Subcutaneous adipose tissue (tissue), 4 donors: ENCODE measurements around the gene IRF5. TPM values are rescaled to one million over a fixed set of nuclear protein-coding genes. Genes with fewer than 3 reads are reported as not detected.

Experiments
- CTCF ChIP-seq: fragments of 450-650 bp; IDR thresholded peaks from one replicate; pipeline ENCODE4 v1.5.1; 2016; ENCODE audit warnings: low read depth, mild to moderate bottlenecking, control low read depth, antibody characterized with exemption, moderate library complexity
- total RNA-seq, 4 donors: library from RNA; depleted of rRNA; stranded (reverse); fragments of >200 nt; gene quantifications; one replicate each; pipeline ENCODE4 v1.1.0, GENCODE V29; 2016

IRF5 gene
- total RNA-seq, 4 donors from 2014 or later: 12.7 to 32.6 (median 18.9) TPM

DNA sequence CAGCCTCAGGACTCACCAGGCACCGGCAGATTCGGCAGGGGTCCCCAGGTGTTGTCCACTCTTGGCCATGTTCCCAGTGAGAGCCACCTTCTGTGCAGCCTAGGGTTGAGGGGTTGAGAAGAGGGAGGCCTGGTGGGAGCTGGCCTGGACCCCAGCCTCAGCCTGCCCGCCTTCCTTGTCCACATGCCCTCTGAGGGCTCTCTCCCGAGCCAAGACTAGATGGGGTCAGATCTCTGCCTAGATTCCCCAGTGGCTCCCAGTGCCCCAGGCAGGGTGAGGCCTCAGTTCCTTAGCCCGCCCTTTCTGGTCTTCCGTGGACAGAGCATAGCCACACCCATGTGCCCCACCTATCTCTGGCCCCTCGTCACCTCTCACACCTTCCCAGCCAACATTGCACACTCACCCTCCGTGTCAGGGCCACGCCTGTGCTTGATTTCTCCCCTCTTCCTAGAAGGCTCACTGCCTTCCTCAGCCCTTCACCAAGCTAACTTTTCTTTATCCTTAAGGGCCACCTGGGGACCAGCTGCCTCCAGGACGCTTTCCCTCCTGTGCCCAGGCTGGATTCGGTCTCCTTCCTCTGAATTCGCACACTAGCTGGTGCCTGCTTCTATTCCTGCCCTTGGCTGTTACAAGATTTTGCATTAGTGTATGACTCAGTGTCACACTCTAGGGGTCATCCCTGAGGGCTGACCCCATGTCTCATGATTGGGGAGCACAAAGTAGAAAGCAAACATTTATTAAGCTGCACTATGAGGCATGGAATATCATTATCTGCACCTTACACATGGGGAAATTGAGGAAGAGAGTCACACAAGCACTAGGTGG, 34.8 kb upstream of the IRF5 start:
- TF ChIP-seq CTCF: no peak

- TF ChIP-seq CTCF: no peak
These were observed 33.9 kb upstream of the IRF5 start for GRCh38 chr7:128903621-128904361.

DNA sequence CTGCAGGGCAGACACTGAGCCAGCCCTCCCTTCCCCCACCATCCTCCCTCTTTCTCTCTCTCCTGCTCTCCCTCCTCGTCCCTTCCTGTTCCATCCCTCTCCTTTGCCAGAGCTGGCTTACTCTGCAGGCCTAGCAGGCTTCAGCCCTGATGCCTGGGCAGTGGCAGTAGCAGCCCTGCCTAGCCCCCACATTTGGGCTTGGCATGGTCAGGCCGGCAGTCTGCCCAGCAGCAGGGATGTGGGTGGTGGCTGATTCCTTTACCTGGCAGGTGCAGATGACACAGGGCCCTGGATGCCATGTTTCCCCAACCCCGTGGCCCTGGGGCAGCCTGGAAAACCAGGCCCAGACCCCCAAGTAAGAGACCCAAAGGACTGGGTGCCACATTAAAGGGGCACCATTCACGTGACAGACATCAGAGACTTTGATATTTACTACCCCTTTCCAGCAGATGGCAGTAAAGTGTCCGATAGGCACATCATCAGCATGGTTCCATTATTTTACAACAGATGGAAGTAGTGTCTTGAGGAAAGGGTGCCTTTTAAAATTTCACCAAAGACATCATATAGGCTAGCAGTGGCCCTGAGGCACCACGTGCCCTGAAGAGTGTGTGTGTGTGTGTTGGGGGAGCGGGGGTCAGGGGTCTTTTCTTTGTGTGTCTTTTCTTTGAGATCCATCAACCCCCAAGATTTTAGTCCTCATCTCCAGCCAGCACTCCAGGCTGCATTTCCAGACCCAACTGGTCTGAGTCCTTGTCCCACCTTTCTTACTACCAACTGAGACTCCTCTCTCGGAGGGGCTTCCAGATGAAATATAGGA, 33.1 kb upstream of the IRF5 start:
- TF ChIP-seq CTCF: no peak

- TF ChIP-seq CTCF: no peak
These were observed 31.5 kb upstream of the IRF5 start for GRCh38 chr7:128906001-128906765.

- no peak for TF ChIP-seq CTCF
These were observed 30.8 kb upstream of the IRF5 start for GRCh38 chr7:128906766-128907559.
